C4-2B (cell line): Measurements from ENCODE around the gene TTC28.

Source experiments
- ZFX ChIP-seq: fragments of 450-650 bp; IDR thresholded peaks from 2 replicates; pipeline ENCODE4 v1.6.1; 2017
- TF ChIP-seq, protein P1 (sequence below): fragments of 450-650 bp; conservative IDR thresholded peaks from 2 replicates; pipeline ENCODE4 v1.5.1; 2017; ENCODE audit warnings: mild to moderate bottlenecking

DNA sequence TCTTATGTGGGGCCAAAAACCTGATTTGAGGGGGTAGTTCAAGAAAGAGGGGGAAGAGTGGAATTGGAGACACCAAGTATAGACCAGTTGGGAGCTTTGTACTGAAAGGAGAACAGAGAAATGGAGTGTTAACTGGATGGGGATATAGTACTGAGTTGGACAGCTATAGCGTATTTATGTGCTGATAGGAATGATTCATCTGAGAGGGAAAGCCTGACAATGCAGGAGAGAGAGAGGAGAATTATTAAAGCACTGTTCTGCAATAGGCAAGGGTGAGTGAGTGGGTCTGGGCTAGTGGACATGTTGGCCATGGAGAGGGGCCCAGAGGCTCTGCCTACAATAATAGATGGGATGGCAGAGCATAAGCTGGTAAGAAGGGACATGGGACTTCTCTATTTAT lies 707.7 kb downstream of the TTC28 start:
- TF ChIP-seq, protein P1, sequence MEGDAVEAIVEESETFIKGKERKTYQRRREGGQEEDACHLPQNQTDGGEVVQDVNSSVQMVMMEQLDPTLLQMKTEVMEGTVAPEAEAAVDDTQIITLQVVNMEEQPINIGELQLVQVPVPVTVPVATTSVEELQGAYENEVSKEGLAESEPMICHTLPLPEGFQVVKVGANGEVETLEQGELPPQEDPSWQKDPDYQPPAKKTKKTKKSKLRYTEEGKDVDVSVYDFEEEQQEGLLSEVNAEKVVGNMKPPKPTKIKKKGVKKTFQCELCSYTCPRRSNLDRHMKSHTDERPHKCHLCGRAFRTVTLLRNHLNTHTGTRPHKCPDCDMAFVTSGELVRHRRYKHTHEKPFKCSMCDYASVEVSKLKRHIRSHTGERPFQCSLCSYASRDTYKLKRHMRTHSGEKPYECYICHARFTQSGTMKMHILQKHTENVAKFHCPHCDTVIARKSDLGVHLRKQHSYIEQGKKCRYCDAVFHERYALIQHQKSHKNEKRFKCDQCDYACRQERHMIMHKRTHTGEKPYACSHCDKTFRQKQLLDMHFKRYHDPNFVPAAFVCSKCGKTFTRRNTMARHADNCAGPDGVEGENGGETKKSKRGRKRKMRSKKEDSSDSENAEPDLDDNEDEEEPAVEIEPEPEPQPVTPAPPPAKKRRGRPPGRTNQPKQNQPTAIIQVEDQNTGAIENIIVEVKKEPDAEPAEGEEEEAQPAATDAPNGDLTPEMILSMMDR = no peak
- no peak for TF ChIP-seq ZFX
